AG10803 (cell line): ENCODE data around the gene TMEM247.
"Not testable (repeated sequence)": the region's sequence is repeated elsewhere in the genome, so short reads cannot be mapped to it uniquely, and the experiment has no call there.

ENCODE experiments used
- DNase-seq: peaks from one replicate; pipeline ENCODE4 v3.0.0; 2010; ENCODE audit warnings: low read depth
- H3K4me3 ChIP-seq: 2 replicates; pipeline ENCODE4 v1.5.1; 2011; ENCODE audit warnings: mild to moderate bottlenecking, low read length, control low read depth
- CTCF ChIP-seq: conservative IDR thresholded peaks from 2 replicates; pipeline ENCODE4 v1.5.1; 2011; ENCODE audit warnings: mild to moderate bottlenecking, low read length, control low read depth, inconsistent platforms

TMEM247 gene

GRCh38 chr2:46469700-46470099, 9.7 kb upstream of the TMEM247 start:
- TF ChIP-seq CTCF, result no peak
- DNase-seq, result no peak
- no peak overlapping the region for H3K4me3 ChIP-seq

GRCh38 chr2:46470114-46470628, 9.2 kb upstream of the TMEM247 start:
- no peak overlapping the region for H3K4me3 ChIP-seq
- DNase-seq, result no peak
- no peak for TF ChIP-seq CTCF

- no peak for TF ChIP-seq CTCF
- no peak overlapping the region for H3K4me3 ChIP-seq
- no peak for DNase-seq
These were observed 8.3 kb upstream of the TMEM247 start for GRCh38 chr2:46471019-46471583.

GRCh38 chr2:46471697-46472096, 7.7 kb upstream of the TMEM247 start:
- no peak for DNase-seq
- no peak overlapping the region for H3K4me3 ChIP-seq
- TF ChIP-seq CTCF, result no peak

- DNase-seq, H3K4me3 ChIP-seq: not testable (repeated sequence)
These were observed 7.2 kb upstream of the TMEM247 start for GRCh38 chr2:46472165-46472564.

- not testable (repeated sequence) for H3K4me3 ChIP-seq, DNase-seq
These were observed 1.9 kb upstream of the TMEM247 start for GRCh38 chr2:46477462-46477861.

- DNase-seq, result no peak
- TF ChIP-seq CTCF, result no peak
- no peak overlapping the region for H3K4me3 ChIP-seq
These were observed 1.4 kb upstream of the TMEM247 start for GRCh38 chr2:46477925-46478324.

- H3K4me3 ChIP-seq, result no peak overlapping the region
- no peak for DNase-seq
- no peak for TF ChIP-seq CTCF
These were observed 1.2 kb downstream of the TMEM247 start for GRCh38 chr2:46480562-46480961.
